ENCODE measurements around the gene EDARADD.

Gene EDARADD

DNA sequence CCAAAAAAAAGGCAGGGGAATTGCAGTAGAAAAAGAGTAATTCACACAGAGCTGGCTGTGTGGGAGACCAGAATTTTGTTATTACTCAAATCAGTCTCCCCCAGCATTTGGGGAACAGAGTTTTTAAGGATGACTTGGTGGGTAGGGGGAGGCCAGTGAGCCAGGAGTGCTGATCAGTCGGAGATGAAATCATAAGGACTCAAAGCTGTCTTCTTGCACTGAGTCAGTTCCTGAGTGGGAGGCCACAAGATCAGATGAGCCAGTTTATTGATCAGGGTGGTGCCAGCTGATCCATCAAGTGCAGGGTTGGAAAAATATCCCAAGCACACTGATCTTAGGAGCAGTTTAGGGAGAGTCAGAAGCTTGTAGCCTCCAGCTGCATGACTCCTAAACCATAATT lies 23.7 kb upstream of the EDARADD start:
- TF ChIP-seq, protein P1, sequence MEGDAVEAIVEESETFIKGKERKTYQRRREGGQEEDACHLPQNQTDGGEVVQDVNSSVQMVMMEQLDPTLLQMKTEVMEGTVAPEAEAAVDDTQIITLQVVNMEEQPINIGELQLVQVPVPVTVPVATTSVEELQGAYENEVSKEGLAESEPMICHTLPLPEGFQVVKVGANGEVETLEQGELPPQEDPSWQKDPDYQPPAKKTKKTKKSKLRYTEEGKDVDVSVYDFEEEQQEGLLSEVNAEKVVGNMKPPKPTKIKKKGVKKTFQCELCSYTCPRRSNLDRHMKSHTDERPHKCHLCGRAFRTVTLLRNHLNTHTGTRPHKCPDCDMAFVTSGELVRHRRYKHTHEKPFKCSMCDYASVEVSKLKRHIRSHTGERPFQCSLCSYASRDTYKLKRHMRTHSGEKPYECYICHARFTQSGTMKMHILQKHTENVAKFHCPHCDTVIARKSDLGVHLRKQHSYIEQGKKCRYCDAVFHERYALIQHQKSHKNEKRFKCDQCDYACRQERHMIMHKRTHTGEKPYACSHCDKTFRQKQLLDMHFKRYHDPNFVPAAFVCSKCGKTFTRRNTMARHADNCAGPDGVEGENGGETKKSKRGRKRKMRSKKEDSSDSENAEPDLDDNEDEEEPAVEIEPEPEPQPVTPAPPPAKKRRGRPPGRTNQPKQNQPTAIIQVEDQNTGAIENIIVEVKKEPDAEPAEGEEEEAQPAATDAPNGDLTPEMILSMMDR (IDR thresholded peaks at IDR 0.05; ENCODE audit: low read depth, low read length), result no peak
- TF ChIP-seq EZH2phosphoT487 (IDR thresholded peaks at IDR 0.05; ENCODE audit: low read depth), result no peak
- peaks cover 6% of the 10 kb centered on the region; the same call in 1 of the 2 replicates for H3K4me1 ChIP-seq (ENCODE audit: low read length)
- no peaks in the 10 kb centered on the region for H3K9me3 ChIP-seq (ENCODE audit: insufficient read depth, low read length)
- no peak overlapping the region for H3K4me2 ChIP-seq (ENCODE audit: low read length)
- no peak overlapping the region for H3K4me3 ChIP-seq (ENCODE audit: low read length)
- H3K79me2 ChIP-seq (ENCODE audit: low read length), result no peaks in the 10 kb centered on the region
- no peak overlapping the region for H3K9ac ChIP-seq (ENCODE audit: low read length)
- H3K27me3 ChIP-seq (ENCODE audit: low read depth, low read length), result peaks cover 4% of the 10 kb centered on the region; the same call in 1 of the 2 replicates
- H3K36me3 ChIP-seq (replicated peaks; ENCODE audit: low read depth, low read length), result no peaks in the 10 kb centered on the region
- H3K27ac ChIP-seq (ENCODE audit: low read length), result no peak overlapping the region
- no peaks in the 10 kb centered on the region for H4K20me1 ChIP-seq (ENCODE audit: insufficient read depth, low read length)
- H2AFZ ChIP-seq (ENCODE audit: low read depth, low read length), result peak overlapping the region; percentile 34; the same call in 1 of the 2 replicates

DNA sequence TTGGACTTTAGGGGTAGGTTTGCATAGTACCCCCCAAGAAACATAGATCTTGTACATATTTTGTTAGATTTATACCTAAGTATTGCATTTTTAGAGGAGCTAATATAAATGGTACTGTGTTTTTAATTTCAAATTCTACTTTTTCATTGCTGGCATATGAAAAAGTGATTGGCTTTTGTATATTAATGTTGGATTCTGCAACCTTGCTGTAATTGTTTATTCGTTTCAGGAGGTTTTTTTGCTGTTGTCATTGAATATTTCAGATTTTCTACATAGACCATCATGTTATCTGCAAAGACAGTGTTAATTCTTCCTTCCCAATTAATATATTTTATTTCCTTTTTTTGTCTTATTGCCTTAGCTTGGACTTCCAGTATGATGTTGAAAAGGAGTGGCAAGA lies 23.0 kb upstream of the EDARADD start:
- H3K4me3 ChIP-seq (ENCODE audit: low read length), result no peak overlapping the region
- H2AFZ ChIP-seq (ENCODE audit: low read depth, low read length), result peak overlapping the region; percentile 34; the same call in 1 of the 2 replicates
- H3K9ac ChIP-seq (ENCODE audit: low read length), result no peak overlapping the region
- TF ChIP-seq, protein P1 (IDR thresholded peaks at IDR 0.05; ENCODE audit: low read depth, low read length), result no peak
- no peak for TF ChIP-seq EZH2phosphoT487 (IDR thresholded peaks at IDR 0.05; ENCODE audit: low read depth)
- no peak overlapping the region for H3K27ac ChIP-seq (ENCODE audit: low read length)
- H3K36me3 ChIP-seq (replicated peaks; ENCODE audit: low read depth, low read length), result no peaks in the 10 kb centered on the region
- H3K4me2 ChIP-seq (ENCODE audit: low read length), result no peak overlapping the region
- no peaks in the 10 kb centered on the region for H3K9me3 ChIP-seq (ENCODE audit: insufficient read depth, low read length)
- no peaks in the 10 kb centered on the region for H3K27me3 ChIP-seq (ENCODE audit: low read depth, low read length)
- H3K79me2 ChIP-seq (ENCODE audit: low read length), result no peaks in the 10 kb centered on the region
- no peaks in the 10 kb centered on the region for H4K20me1 ChIP-seq (ENCODE audit: insufficient read depth, low read length)
- H3K4me1 ChIP-seq (ENCODE audit: low read length), result peaks cover 6% of the 10 kb centered on the region; the same call in 1 of the 2 replicates

DNA sequence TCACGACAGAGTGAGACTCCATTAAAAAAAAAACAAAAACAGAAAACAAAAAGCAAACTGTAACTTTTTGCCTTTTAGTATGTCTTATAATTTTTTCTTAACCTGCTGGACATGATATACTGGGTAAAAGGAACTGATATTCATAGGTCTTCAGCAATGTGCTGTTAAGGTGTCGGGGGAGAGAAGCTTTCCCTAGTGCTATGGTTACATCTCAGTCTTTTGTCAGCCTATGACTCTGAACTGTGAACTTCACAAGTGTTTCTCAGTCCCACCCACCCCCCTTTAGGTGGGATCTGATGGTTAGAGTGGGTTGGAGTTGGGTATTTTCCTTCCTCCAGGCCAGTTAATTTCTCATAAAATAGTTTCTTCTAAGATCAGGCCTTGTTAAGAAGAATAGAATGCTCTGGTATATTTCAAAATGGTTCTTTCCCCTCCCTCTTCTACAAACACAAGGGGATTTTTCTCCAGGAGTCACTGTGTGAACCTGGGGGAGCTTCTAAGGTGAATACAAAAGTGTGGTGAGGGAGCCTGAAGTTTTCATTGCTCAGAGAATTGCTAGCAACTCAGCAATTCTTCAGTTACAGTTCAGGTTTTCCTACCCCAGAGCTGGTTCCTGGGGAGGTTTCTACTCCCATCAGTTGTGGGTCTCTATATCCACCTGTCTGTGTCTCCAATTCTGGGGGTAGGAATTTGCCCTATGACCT lies 16.1 kb upstream of the EDARADD start:
- no peak overlapping the region for H3K9ac ChIP-seq (ENCODE audit: low read length)
- H3K27ac ChIP-seq (ENCODE audit: low read length), result no peak overlapping the region
- H3K27me3 ChIP-seq (ENCODE audit: low read depth, low read length), result no peaks in the 10 kb centered on the region
- H3K4me1 ChIP-seq (ENCODE audit: low read length), result peaks cover 6% of the 10 kb centered on the region
- H2AFZ ChIP-seq (ENCODE audit: low read depth, low read length), result no peak overlapping the region
- no peak overlapping the region for H3K4me3 ChIP-seq (ENCODE audit: low read length)
- H4K20me1 ChIP-seq (ENCODE audit: insufficient read depth, low read length), result no peaks in the 10 kb centered on the region
- no peak overlapping the region for H3K4me2 ChIP-seq (ENCODE audit: low read length)
- H3K36me3 ChIP-seq (replicated peaks; ENCODE audit: low read depth, low read length), result no peaks in the 10 kb centered on the region
- no peaks in the 10 kb centered on the region for H3K79me2 ChIP-seq (ENCODE audit: low read length)
- no peaks in the 10 kb centered on the region for H3K9me3 ChIP-seq (ENCODE audit: insufficient read depth, low read length)
- TF ChIP-seq, protein P1 (IDR thresholded peaks at IDR 0.05; ENCODE audit: low read depth, low read length), result no peak
- TF ChIP-seq EZH2phosphoT487 (IDR thresholded peaks at IDR 0.05; ENCODE audit: low read depth), result no peak

DNA sequence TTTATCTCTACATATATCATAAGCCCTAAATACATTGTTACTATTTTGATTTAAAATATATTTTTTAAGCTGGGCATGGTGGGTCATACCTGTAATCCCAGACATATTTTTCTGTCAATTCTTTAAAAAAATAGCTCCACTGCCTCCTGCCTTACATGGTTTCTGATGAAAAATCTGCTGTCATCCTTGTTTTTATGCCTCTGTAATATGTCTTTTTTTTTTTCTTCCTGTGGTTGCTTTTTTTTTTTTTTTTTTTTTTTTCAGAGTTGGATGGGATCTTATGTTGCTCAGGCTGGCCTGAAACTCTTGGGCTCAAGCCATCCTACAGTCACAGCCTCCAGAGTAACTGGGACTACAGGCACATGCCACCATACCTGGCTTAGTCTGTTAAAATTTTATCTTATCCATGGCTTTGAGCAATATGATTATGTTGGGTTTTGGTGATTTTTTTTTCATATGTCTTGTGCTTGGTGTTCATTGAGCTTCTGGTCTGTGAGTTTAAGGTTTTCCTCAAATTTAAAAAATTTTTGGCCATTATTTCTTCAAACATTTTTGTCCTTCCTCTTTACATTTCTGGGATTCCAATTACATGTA lies 12.4 kb upstream of the EDARADD start:
- H3K4me3 ChIP-seq (ENCODE audit: low read length), result no peak overlapping the region
- no peaks in the 10 kb centered on the region for H3K36me3 ChIP-seq (replicated peaks; ENCODE audit: low read depth, low read length)
- no peak overlapping the region for H3K27ac ChIP-seq (ENCODE audit: low read length)
- no peaks in the 10 kb centered on the region for H3K27me3 ChIP-seq (ENCODE audit: low read depth, low read length)
- TF ChIP-seq, protein P1 (IDR thresholded peaks at IDR 0.05; ENCODE audit: low read depth, low read length), result no peak
- no peak for TF ChIP-seq EZH2phosphoT487 (IDR thresholded peaks at IDR 0.05; ENCODE audit: low read depth)
- H2AFZ ChIP-seq (ENCODE audit: low read depth, low read length), result no peak overlapping the region
- H4K20me1 ChIP-seq (ENCODE audit: insufficient read depth, low read length), result no peaks in the 10 kb centered on the region
- no peak overlapping the region for H3K4me2 ChIP-seq (ENCODE audit: low read length)
- H3K79me2 ChIP-seq (ENCODE audit: low read length), result no peaks in the 10 kb centered on the region
- peaks cover 2% of the 10 kb centered on the region; the same call in 1 of the 2 replicates for H3K4me1 ChIP-seq (ENCODE audit: low read length)
- no peak overlapping the region for H3K9ac ChIP-seq (ENCODE audit: low read length)
- no peaks in the 10 kb centered on the region for H3K9me3 ChIP-seq (ENCODE audit: insufficient read depth, low read length)

Measured in OCI-LY3 (cell line).